GM12873 (cell line): ENCODE results near the gene MEIS2.

ENCODE experiments used
- CTCF ChIP-seq: IDR thresholded peaks from 2 replicates; pipeline ENCODE4 v1.5.1; 2012; ENCODE audit warnings: low read depth, mild to moderate bottlenecking, moderate library complexity, low read length, control low read depth; ENCODE audit not compliant: insufficient read depth; ENCODE audit errors: missing control alignments

Gene MEIS2

GRCh38 chr15:37131621-37132020, 31.3 kb upstream of the MEIS2 start:
- TF ChIP-seq CTCF = no peak

DNA sequence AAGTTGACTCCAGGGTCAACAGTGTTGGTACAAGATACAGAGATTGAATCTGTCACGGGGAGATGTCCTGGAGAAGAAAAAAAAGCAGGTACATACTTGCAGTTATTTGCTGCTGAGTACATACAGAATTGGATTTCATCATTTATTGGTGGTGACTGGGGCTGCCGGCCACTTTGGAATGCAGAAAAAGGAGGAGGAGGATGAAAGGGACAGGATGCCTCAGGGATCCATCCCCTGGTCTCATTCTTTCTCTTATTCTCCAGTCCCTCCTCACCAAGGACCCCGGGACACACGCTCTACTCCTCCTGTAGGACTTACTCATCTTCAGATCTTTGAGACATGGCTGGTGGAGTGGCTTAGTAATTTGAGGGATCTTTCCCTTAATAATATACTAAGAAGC, 30.0 kb upstream of the MEIS2 start:
- TF ChIP-seq CTCF = no peak

GRCh38 chr15:37125143-37125542, 24.8 kb upstream of the MEIS2 start:
- TF ChIP-seq CTCF = no peak

DNA sequence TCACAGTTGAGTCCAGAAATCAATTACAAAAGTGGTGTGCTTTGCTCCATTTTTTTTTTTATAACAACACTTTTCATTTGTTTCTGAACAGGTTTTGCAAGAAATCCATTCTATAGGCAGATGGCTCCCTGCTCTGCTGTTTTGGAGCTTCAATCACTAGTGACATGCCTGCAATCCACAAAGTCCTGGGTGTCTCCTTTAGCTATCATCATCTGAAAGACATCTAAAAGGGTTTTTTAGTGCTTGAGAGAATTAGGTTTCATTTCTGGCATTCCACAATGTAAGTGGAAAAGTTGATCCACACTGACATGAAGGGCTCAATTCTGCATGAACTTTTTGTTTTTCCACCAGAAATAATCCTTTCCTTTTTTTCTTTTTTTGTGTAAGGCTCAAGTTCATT, 24.0 kb upstream of the MEIS2 start:
- no peak for TF ChIP-seq CTCF

DNA sequence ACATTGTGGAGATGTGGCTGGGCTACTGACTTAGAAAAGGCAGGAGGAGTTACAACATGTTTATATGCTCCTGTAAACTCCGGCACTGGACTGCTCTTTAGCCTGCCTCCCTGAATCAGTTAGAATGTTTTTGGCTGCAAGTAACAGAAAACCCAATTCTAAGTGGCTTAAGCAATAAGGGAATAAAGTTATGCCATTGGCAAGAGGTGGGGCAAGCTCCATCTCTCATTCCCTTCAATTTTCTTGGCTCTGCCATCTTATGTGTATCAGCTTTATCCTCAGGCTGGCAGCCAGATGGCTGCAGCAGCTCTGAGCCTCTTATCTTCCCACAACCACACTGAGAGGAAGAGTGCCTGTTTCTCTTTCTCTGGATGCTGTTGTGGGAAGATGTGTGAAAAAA, 22.4 kb upstream of the MEIS2 start:
- no peak for TF ChIP-seq CTCF

DNA sequence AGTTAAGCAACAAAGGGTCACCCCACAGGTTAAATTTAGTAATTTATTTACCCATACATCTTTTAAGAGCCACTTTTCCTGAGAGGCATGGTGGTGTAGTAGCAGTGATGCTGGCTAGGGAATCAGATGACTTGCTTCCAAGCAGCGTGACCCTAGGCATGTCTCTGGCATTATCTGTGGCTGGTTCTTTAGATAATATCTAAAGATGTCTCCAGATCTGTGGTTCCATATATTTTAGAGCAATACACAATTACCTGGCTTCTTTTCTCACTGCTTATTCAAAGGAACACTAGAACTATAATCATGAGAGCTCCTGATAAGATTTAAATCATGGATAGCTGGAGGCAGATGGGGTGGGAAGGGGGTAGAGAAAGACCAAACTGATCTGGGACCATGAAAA, 21.1 kb upstream of the MEIS2 start:
- no peak for TF ChIP-seq CTCF

GRCh38 chr15:37117030-37117429, 16.7 kb upstream of the MEIS2 start:
- TF ChIP-seq CTCF = no peak

- no peak for TF ChIP-seq CTCF
Measured at GRCh38 chr15:37115538-37115937, 15.2 kb upstream of the MEIS2 start.
